LNCAP (cell line): ENCODE data around the gene TBC1D17.

ENCODE experiments used
- TF ChIP-seq, protein P1 (sequence below): fragments of 450-650 bp; IDR thresholded peaks from 2 replicates; pipeline ENCODE4 v1.5.1; 2017; ENCODE audit warnings: mild to moderate bottlenecking

The TBC1D17 gene

DNA sequence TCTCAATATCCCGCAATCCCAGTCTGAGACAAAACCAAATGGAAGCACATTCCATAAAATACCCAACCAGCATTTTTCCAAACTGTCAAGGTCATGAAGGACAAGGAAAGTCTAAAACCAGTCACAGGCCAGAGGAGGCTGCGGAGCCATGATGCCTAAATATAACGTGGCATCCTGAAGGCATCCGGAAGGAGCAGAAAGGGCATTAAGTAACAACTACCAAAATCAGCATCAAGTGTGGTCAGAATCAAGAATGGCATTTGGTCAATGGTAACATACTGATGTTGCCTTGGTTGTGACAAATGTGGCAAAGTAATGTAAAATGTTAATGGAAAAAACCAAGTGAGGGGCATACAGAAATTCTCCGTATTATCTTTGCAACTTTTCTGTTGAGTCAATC lies 48.0 kb downstream of the TBC1D17 start:
- TF ChIP-seq, protein P1, sequence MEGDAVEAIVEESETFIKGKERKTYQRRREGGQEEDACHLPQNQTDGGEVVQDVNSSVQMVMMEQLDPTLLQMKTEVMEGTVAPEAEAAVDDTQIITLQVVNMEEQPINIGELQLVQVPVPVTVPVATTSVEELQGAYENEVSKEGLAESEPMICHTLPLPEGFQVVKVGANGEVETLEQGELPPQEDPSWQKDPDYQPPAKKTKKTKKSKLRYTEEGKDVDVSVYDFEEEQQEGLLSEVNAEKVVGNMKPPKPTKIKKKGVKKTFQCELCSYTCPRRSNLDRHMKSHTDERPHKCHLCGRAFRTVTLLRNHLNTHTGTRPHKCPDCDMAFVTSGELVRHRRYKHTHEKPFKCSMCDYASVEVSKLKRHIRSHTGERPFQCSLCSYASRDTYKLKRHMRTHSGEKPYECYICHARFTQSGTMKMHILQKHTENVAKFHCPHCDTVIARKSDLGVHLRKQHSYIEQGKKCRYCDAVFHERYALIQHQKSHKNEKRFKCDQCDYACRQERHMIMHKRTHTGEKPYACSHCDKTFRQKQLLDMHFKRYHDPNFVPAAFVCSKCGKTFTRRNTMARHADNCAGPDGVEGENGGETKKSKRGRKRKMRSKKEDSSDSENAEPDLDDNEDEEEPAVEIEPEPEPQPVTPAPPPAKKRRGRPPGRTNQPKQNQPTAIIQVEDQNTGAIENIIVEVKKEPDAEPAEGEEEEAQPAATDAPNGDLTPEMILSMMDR, result no peak

DNA sequence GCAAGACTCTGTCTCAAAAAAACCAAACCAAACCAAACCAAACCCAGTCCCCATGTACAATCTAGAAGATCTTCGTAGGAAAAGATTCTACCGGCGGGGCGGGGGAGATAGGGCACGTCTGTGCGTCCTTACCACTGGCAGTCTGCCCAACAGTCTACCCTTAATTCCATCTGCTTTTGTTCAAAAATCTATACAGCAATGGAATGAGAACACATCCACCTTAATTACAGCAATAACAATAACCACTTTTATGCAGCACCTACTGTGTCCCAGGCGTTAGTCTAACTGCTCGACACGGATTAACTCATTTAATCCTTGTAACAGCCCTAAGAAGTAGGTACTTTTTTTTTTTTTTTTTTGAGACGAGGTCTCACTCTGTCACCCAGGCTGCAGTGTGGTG lies 49.0 kb downstream of the TBC1D17 start:
- TF ChIP-seq, protein P1, result no peak

DNA sequence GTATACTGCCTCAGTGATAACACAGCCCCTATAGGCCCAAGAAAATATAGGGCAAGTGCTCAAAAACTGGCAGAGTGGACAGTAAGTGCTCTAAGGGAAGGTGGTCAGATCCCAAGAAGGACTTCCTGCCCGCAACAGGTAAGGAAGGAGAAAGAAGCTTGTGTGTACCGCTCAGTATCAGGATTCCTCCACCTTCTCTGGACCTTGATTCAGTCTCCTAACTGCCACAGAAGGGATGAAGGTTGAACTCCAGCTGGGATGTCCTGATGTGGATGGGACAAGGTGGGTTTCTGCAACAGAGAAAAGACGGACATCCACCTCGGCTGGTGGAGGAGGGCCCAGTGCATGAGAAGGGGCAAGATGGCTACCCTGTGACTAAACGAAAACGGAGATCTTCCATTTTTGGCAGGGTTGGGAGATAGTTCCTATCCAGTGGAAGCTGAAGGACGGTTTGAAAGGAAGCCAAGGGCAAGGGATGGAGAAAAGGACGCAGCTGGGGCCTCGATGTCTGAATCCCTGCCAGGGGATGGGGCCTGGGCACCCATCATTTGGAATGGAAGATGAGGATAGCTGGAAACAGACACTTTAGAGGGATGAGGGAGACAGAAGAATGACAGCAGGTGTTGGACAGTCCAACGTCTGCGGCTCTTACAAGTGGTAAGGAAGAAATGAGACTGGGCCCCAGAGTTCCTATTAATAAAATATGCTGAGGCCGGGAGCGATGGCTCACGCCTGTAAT lies 50.2 kb downstream of the TBC1D17 start:
- TF ChIP-seq, protein P1, result no peak

DNA sequence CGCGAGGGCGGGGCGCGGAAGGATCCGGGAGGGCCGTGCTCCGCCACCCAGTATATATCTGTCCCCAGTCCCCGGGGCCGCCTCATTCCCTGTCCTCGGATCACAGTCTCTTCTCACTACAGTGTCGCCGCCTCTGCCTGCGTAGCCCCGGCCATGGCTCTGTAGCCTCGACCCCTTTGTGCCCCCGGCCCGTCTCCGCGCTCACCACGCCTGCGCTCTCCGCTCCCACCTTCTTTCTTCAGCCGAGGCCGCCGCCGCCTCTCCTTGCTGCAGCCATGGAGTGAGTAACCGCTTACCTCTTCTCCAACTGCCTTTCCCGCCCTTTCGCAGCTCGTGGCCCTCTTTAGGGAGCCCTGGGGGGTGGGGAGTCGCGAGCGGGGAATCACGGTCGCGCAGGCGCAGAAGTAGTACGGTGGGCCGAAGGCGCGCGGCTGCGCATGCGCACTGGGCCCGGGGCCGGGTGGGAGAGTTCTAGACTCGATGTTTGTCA lies 51.7 kb downstream of the TBC1D17 start, which contains the start of the genes ATF5 and NUP62:
Gene ATF5 (plus strand): TSS at position 85 of the 490 bp plus-strand sequence. CDS start 1,646 bp downstream, outside the sequence.
Gene NUP62 (minus strand): TSS at position 384 of the 490 bp plus-strand sequence. CDS start 19,697 bp downstream, outside the sequence.
- TF ChIP-seq, protein P1, result no peak

DNA sequence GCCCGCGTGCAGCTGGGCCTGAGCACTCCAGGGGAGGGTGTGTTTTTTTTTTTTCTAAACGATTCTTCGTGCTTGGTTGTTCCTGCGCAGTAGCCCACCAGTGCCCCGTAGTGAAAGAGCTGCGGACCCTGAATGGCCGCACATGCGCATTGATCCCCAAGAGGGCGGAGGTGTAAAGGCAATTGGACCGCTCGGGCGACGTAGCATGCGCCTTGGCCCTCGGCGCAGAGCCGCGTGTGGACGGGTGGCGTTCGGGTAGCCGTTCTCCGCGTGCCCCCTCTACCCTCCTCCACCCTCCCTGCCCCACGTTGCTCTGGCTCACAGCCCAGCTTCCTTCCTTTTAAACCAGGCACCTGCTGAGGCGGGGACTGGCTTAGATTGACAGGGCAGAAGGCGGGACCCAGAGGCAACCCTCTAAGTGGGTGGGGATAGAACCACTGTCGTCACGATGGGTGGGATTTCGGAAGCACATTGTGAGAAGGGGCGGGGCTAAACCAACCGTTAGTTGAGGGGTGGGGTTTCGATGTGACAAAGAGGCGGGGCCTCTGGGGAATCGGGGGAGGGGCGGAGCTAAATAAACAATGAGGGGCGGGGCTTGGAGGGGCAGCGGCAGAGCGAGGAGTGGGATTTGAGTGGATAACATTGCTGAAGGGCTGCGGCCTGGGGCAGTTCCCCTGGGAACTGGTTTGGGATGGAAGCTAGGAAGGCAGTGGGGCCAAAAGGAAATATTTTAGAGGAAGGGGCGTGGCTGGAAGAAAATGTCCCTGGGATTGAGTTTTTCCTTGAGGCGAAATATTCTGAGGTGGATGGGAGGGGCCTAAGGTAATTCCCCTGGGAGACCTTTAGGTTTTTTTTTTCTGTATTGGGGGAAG lies 52.3 kb downstream of the TBC1D17 start:
- TF ChIP-seq, protein P1, result no peak

DNA sequence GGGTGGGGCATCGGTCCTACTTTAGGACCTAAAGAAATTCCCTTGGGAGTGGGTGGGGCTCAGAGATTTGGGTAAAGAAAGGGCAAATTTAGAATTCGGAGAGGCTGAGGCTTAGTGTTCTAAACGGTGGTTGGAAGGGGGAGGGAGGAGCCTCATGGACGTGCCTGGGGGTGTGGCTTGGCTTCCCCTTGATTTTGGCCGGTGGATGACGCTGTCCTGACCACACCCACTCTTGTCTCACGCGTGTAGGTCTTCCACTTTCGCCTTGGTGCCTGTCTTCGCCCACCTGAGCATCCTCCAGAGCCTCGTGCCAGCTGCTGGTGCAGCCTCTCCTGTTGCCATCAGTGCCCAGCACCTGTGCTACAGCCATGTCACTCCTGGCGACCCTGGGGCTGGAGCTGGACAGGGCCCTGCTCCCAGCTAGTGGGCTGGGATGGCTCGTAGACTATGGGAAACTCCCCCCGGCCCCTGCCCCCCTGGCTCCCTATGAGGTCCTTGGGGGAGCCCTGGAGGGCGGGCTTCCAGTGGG lies 53.0 kb downstream of the TBC1D17 start:
- TF ChIP-seq, protein P1, result no peak

DNA sequence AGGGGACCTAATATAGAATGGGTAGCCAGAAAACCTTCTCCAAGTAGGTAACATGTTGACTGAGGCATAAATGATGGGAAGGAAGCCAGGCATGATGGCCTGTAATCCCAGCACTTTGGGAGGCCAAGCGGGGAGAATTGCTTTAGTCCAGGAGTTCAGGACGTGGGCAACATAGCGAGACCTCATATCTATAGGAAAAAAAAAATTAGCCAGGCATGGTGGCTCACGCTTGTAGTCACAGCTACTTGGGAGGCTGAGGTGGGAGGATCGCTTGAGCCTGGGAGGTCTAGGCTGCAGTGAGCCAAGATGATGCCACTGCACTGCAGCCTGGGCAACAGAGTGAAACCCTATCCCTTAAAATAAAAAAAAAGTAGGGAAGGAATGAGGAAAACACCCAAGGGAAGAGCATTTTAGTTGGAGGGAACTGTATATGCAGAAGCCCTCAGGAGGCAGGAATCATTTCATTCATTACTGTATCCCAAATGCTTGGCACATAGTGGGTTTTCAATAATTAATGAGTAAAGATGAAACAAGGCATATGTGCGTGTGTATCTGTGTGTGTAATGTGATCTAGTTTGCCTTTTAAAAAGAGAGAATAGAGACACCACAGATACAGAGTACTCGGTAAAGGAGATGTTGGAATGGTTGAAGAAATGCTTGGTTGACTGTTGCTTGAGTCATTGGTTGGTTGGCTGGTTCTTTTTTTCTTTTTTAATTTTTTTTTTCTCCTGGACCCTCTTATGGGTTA lies 54.0 kb downstream of the TBC1D17 start:
- TF ChIP-seq, protein P1, result no peak
